ENCODE results near the gene PTPRB. TPM values are rescaled to one million over a fixed set of nuclear protein-coding genes. Genes with fewer than 3 reads are reported as not detected.
A peak's percentile ranks its signal among the peaks of the same experiment; 100 is the strongest.

The PTPRB gene
- total and polyA plus RNA-seq, 2 donors = 15.9 to 42.2 TPM

GRCh38 chr12:70561550-70561949 lies 75.7 kb downstream of the PTPRB start:
- Histone ChIP-seq H3K27ac (ENCODE audit: low read depth) (no peak overlapping the region), H3K4me1 (ENCODE audit: insufficient read depth) (no peaks in the 10 kb centered on the region), H3K4me3 (ENCODE audit: low read depth, low read length) (no peak overlapping the region), H3K36me3 (ENCODE audit: insufficient read depth) (no peaks in the 10 kb centered on the region)
- no peak for DNase-seq (ENCODE audit: extremely low spot score)
- WGBS = 93% methylated on average over 4 of the region's 4 CpGs

GRCh38 chr12:70560671-70561070 lies 76.6 kb downstream of the PTPRB start:
- no peaks in the 10 kb centered on the region for H3K4me1 ChIP-seq (ENCODE audit: insufficient read depth)
- no peak overlapping the region for H3K27ac ChIP-seq (ENCODE audit: low read depth)
- WGBS = 94% methylated on average over 7 of the region's 7 CpGs
- no peak overlapping the region for H3K4me3 ChIP-seq (ENCODE audit: low read depth, low read length)
- DNase-seq (ENCODE audit: extremely low spot score) = no peak
- H3K36me3 ChIP-seq (ENCODE audit: insufficient read depth) = no peaks in the 10 kb centered on the region

GRCh38 chr12:70559390-70559789 lies 77.8 kb downstream of the PTPRB start:
- no peaks in the 10 kb centered on the region for H3K4me1 ChIP-seq (ENCODE audit: insufficient read depth)
- DNase-seq (ENCODE audit: extremely low spot score) = no peak
- 79% methylated on average over 5 of the region's 5 CpGs for WGBS
- no peaks in the 10 kb centered on the region for H3K36me3 ChIP-seq (ENCODE audit: insufficient read depth)
- H3K27ac ChIP-seq (ENCODE audit: low read depth) = no peak overlapping the region
- no peak overlapping the region for H3K4me3 ChIP-seq (ENCODE audit: low read depth, low read length)

- Histone ChIP-seq H3K36me3 (ENCODE audit: insufficient read depth) (no peaks in the 10 kb centered on the region), H3K4me3 (ENCODE audit: low read depth, low read length) (no peak overlapping the region), H3K4me1 (ENCODE audit: insufficient read depth) (no peaks in the 10 kb centered on the region), H3K27ac (ENCODE audit: low read depth) (no peak overlapping the region)
- DNase-seq (ENCODE audit: extremely low spot score) = no peak
- 88% methylated on average over 4 of the region's 4 CpGs for WGBS
Observed at GRCh38 chr12:70557583-70558191, 79.5 kb downstream of the PTPRB start.

GRCh38 chr12:70556179-70556869 lies 80.9 kb downstream of the PTPRB start:
- no peaks in the 10 kb centered on the region for H3K4me1 ChIP-seq (ENCODE audit: insufficient read depth)
- no peak overlapping the region for H3K27ac ChIP-seq (ENCODE audit: low read depth)
- DNase-seq (ENCODE audit: extremely low spot score) = no peak
- H3K36me3 ChIP-seq (ENCODE audit: insufficient read depth) = no peaks in the 10 kb centered on the region
- H3K4me3 ChIP-seq (ENCODE audit: low read depth, low read length) = no peak overlapping the region
- 83% methylated on average over 5 of the region's 5 CpGs for WGBS

GRCh38 chr12:70555081-70555480 lies 82.1 kb downstream of the PTPRB start:
- no peak for DNase-seq (ENCODE audit: extremely low spot score)
- H3K27ac ChIP-seq (ENCODE audit: low read depth) = no peak overlapping the region
- WGBS = 75% methylated on average over 3 of the region's 3 CpGs
- H3K4me1 ChIP-seq (ENCODE audit: insufficient read depth) = no peaks in the 10 kb centered on the region
- H3K36me3 ChIP-seq (ENCODE audit: insufficient read depth) = no peaks in the 10 kb centered on the region
- H3K4me3 ChIP-seq (ENCODE audit: low read depth, low read length) = no peak overlapping the region

- Histone ChIP-seq H3K4me3 (ENCODE audit: low read depth, low read length) (no peak overlapping the region), H3K36me3 (ENCODE audit: insufficient read depth) (no peaks in the 10 kb centered on the region), H3K4me1 (ENCODE audit: insufficient read depth) (no peaks in the 10 kb centered on the region), H3K27ac (ENCODE audit: low read depth) (no peak overlapping the region)
- WGBS = 26% methylated on average over 2 of the region's 2 CpGs
- DNase-seq (ENCODE audit: extremely low spot score) = peak; percentile 55
Observed at GRCh38 chr12:70553391-70553859, 83.8 kb downstream of the PTPRB start.

GRCh38 chr12:70551731-70552130 lies 85.5 kb downstream of the PTPRB start:
- WGBS = 74% methylated on average over 2 of the region's 2 CpGs
- no peaks in the 10 kb centered on the region for H3K4me1 ChIP-seq (ENCODE audit: insufficient read depth)
- H3K4me3 ChIP-seq (ENCODE audit: low read depth, low read length) = no peak overlapping the region
- H3K27ac ChIP-seq (ENCODE audit: low read depth) = no peak overlapping the region
- no peaks in the 10 kb centered on the region for H3K36me3 ChIP-seq (ENCODE audit: insufficient read depth)
- no peak for DNase-seq (ENCODE audit: extremely low spot score)

GRCh38 chr12:70550180-70550577 lies 87.0 kb downstream of the PTPRB start:
- H3K36me3 ChIP-seq (ENCODE audit: insufficient read depth) = no peaks in the 10 kb centered on the region
- no peak overlapping the region for H3K4me3 ChIP-seq (ENCODE audit: low read depth, low read length)
- H3K4me1 ChIP-seq (ENCODE audit: insufficient read depth) = no peaks in the 10 kb centered on the region
- no peak for DNase-seq (ENCODE audit: extremely low spot score)
- 67% methylated on average over 6 of the region's 6 CpGs for WGBS
- no peak overlapping the region for H3K27ac ChIP-seq (ENCODE audit: low read depth)

GRCh38 chr12:70549340-70550179 lies 87.7 kb downstream of the PTPRB start:
- no peak for DNase-seq (ENCODE audit: extremely low spot score)
- H3K4me1 ChIP-seq (ENCODE audit: insufficient read depth) = no peaks in the 10 kb centered on the region
- H3K27ac ChIP-seq (ENCODE audit: low read depth) = no peak overlapping the region
- no peak overlapping the region for H3K4me3 ChIP-seq (ENCODE audit: low read depth, low read length)
- no peaks in the 10 kb centered on the region for H3K36me3 ChIP-seq (ENCODE audit: insufficient read depth)
- 79% methylated on average over 10 of the region's 10 CpGs for WGBS

- WGBS = 19% methylated on average over 6 of the region's 6 CpGs
- no peak overlapping the region for H3K4me3 ChIP-seq (ENCODE audit: low read depth, low read length)
- no peaks in the 10 kb centered on the region for H3K4me1 ChIP-seq (ENCODE audit: insufficient read depth)
- DNase-seq (ENCODE audit: extremely low spot score) = no peak
- no peak overlapping the region for H3K27ac ChIP-seq (ENCODE audit: low read depth)
- H3K36me3 ChIP-seq (ENCODE audit: insufficient read depth) = no peaks in the 10 kb centered on the region
Observed at GRCh38 chr12:70543444-70543843, 93.8 kb downstream of the PTPRB start.

GRCh38 chr12:70540996-70541395 lies 96.2 kb downstream of the PTPRB start:
- Histone ChIP-seq H3K36me3 (ENCODE audit: insufficient read depth) (no peaks in the 10 kb centered on the region), H3K4me1 (ENCODE audit: insufficient read depth) (no peaks in the 10 kb centered on the region), H3K4me3 (ENCODE audit: low read depth, low read length) (no peak overlapping the region), H3K27ac (ENCODE audit: low read depth) (no peak overlapping the region)
- no peak for DNase-seq (ENCODE audit: extremely low spot score)
- WGBS = 34% methylated on average over 1 of the region's 1 CpG

GRCh38 chr12:70536650-70537049 lies 100.6 kb downstream of the PTPRB start:
- 91% methylated on average over 10 of the region's 10 CpGs for WGBS

More at GRCh38 chr12:70536650-70537049, 100.6 kb downstream of the PTPRB start:
- DNase-seq (ENCODE audit: extremely low spot score) = no peak
- no peaks in the 10 kb centered on the region for H3K4me1 ChIP-seq (ENCODE audit: insufficient read depth)
- H3K27ac ChIP-seq (ENCODE audit: low read depth) = no peak overlapping the region
- no peaks in the 10 kb centered on the region for H3K36me3 ChIP-seq (ENCODE audit: insufficient read depth)
- no peak overlapping the region for H3K4me3 ChIP-seq (ENCODE audit: low read depth, low read length)

Measured in urinary bladder (tissue), 4 donors.